Testis (tissue), 2 donors: ENCODE results near the gene ARR3.

Experiments
- CTCF ChIP-seq, 3 experiments: fragments of 450-650 bp in 2 of 3; fragments of 200-600 bp in 1 of 3; sonication (generic) in 1 of 3; IDR thresholded peaks; one replicate each; pipeline ENCODE4 v1.5.1; 2016 to 2019; ENCODE audit warnings: antibody characterized with exemption in 3 of 3, mild to moderate bottlenecking in 2 of 3, moderate library complexity in 1 of 3
- POLR2A ChIP-seq: fragments of 450-650 bp; IDR thresholded peaks from one replicate; pipeline ENCODE4 v1.6.1; 2017; ENCODE audit warnings: antibody characterized with exemption, mild to moderate bottlenecking, moderate library complexity

- no peak for TF ChIP-seq CTCF (IDR thresholded peaks at IDR 0.05)
- no peak for TF ChIP-seq POLR2A
Measured at GRCh38 chrX:70279081-70279480, 10.9 kb downstream of the ARR3 start.
